Measurements from ENCODE around the gene GM2A.
"Not testable (repeated sequence)": the region's sequence is repeated elsewhere in the genome, so short reads cannot be mapped to it uniquely, and the experiment has no call there.

DNA sequence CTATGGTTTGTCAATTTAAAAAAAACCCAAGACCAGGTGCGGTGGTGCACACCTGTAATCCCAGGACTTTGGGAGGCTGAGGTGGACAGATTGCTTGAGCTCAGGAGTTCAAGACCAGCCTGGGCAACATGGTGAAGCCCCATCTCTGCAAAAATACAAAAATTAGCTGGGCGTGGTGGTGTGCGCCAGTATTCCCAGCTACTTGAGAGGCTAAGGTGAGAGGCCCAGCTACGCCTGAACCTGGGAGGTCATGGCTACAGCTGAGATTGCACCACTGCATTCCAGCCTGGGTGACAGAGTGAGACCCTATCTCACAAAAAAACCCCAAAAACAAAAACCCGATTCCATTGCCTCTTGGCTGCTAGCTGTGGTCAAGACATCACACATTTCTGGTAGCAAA, 2.0 kb downstream of the GM2A start:
- TF ChIP-seq, protein P1, sequence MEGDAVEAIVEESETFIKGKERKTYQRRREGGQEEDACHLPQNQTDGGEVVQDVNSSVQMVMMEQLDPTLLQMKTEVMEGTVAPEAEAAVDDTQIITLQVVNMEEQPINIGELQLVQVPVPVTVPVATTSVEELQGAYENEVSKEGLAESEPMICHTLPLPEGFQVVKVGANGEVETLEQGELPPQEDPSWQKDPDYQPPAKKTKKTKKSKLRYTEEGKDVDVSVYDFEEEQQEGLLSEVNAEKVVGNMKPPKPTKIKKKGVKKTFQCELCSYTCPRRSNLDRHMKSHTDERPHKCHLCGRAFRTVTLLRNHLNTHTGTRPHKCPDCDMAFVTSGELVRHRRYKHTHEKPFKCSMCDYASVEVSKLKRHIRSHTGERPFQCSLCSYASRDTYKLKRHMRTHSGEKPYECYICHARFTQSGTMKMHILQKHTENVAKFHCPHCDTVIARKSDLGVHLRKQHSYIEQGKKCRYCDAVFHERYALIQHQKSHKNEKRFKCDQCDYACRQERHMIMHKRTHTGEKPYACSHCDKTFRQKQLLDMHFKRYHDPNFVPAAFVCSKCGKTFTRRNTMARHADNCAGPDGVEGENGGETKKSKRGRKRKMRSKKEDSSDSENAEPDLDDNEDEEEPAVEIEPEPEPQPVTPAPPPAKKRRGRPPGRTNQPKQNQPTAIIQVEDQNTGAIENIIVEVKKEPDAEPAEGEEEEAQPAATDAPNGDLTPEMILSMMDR (IDR thresholded peaks at IDR 0.05; ENCODE audit: poor library complexity), result not testable (repeated sequence)
- not testable (repeated sequence) for TF ChIP-seq EZH2phosphoT487 (IDR thresholded peaks at IDR 0.05; ENCODE audit: low read depth, severe bottlenecking, unreplicated experiment); EZH2 (IDR thresholded peaks at IDR 0.05; ENCODE audit: borderline replicate concordance)
